OCI-LY7 (cell line): Measurements from ENCODE around the gene NEK2.

Experiments
- CTCF ChIP-seq: fragments of 200-600 bp; sonication (generic); conservative IDR thresholded peaks from 2 replicates; pipeline ENCODE4 v1.5.1; 2014; ENCODE audit warnings: mild to moderate bottlenecking, antibody characterized with exemption, low read length, moderate library complexity, mixed read lengths
- EZH2phosphoT487 ChIP-seq: fragments of 200-600 bp; sonication (generic); IDR thresholded peaks from 2 replicates; pipeline ENCODE4 v1.6.1; 2018; ENCODE audit warnings: low read depth, borderline replicate concordance, mild to moderate bottlenecking, mixed run types, antibody characterized with exemption, low read length, moderate library complexity, mixed read lengths

- TF ChIP-seq CTCF (no peak), EZH2phosphoT487 (no peak)
These were observed 8.2 kb upstream of the NEK2 start for GRCh38 chr1:211683396-211684297.
